Jurkat, Clone E6-1 (cell line): Measurements from ENCODE around the gene LCN2.
"Not testable (repeated sequence)": the region's sequence is repeated elsewhere in the genome, so short reads cannot be mapped to it uniquely, and the experiment has no call there.

Experiments used
- DNase-seq: peaks from one replicate; pipeline ENCODE4 v3.0.0-alpha.2; 2011; ENCODE audit warnings: low read depth, low spot score
- H3K4me3 ChIP-seq: 2 replicates; pipeline ENCODE4 v1.5.1; 2011; ENCODE audit warnings: mild to moderate bottlenecking, low read length, control low read depth, moderate library complexity

The LCN2 gene

DNA sequence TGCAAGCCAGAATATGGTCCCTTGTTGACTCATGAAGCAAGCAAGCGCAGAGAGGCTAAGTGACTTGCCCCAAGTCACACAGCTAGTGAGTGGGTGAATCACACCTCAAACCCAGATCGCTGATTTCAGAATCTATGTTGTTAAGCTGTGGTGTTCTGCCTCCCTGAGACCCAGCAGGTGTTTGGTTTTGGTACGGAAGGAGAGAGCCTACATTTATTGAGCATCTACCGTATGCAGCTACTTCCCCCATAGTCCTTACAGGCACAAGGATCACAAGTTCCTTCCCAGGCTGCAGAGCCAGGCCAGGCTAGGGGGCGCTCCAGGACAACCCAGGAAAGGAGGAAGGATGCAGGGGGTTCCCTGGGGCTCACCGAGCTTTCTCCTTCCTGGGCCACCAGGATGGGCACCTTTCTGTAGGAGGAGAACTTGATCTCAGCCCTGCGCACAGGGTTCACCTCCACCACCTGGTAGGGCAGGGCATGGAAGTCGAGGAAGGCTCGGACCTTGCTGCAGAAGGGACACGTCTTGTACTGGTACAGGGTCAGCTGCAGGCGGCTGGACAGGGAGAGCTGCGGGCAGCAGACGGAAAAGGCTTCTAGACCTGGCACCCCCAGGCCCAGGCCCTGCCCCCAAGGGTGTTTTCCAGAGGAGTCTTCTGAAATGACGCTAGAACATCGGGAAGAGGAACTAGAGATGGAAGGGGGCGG, 24.2 kb upstream of the LCN2 start:
- DNase-seq, result no peak
- H3K4me3 ChIP-seq, result no peak overlapping the region

DNA sequence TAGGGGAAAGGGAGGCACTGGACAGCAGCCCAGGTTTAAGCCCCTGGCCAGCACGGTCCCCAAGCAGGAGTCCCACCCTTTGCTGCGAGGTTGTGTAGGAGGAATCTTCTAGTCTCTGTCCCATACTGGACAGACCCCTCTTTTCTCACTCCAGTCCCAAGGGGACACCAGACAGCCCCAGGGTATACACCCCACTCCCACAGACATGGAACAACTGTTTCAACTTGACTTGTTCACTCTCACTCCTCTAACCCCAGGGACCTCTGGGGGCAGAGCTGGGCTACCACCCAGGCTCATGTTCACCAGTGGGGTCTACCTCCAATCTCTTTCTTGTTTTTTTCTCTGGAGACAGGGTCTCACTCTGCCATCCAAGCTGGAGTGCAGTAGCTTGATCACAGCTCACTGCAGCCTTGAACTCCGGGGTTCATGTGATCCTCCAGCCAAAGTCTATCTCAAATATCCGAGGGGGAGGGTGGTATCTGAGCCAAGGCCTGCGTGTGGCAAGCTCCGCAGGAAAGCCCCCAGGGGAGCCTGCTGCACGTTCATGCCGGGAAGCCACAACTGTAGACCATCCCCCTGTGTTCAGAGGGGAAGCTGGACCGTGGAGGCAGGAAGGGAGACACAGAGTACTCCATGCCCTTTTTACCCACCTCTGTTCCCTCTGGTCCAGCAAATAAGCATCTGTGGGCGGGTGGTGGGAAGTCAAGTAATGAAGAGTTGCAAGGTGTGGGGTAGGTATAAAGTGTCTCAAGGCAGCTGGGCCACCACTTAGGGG, 23.5 kb upstream of the LCN2 start:
- DNase-seq, result no peak
- H3K4me3 ChIP-seq, result peak overlapping the region; percentile 91

- H3K4me3 ChIP-seq, result peak within 1 kb of the TSS; percentile 91
- peak; percentile 61 for DNase-seq
These were observed 21.7 kb upstream of the LCN2 start, which contains the start of gene PTGES2 for GRCh38 chr9:128127568-128127989. TSS of gene PTGES2 (minus strand) at chr9:128127729. CDS start at chr9:128127717, 12 bp downstream.

- peak overlapping the region; percentile 91 for H3K4me3 ChIP-seq
- DNase-seq, result peak; percentile 93
These were observed 21.0 kb upstream of the LCN2 start for GRCh38 chr9:128127990-128128835.

DNA sequence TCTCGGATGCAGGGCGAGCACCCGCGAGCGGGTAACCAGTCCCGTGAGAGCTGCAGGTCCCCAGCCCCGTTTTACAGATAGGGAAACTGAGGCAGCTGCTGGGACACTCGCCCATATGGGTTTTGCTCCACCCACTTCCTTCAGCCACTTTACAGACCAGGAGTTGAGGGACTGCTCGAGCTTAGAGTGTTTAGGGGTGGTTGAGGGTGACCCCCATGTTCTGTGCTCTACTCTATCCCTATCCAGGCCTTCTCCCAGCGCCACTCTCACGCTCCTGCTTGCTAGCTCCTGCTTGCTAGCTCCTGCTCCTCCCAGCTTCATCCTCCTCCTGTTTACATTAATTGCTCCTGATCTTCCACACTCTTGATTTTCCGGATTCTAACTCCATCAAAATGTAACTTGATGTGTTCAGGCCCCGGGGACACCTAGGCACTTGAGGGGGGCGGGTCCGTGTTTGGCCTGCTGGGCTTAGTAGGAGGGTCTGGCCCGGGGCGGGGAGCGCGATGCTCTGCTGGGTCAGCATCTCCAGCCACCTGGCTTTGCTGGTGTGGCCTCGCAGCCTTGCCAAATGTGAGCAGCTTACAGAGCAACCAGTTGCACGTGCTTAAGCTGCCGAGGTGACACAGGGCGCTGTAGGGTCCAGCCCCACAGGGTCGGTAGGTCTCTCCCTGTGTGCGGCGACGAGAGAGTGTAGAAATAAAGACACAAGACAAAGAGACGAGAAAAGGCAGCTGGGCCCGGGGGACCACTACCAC, 20.2 kb upstream of the LCN2 start:
- peak overlapping the region; percentile 91 for H3K4me3 ChIP-seq
- DNase-seq, result no peak

DNA sequence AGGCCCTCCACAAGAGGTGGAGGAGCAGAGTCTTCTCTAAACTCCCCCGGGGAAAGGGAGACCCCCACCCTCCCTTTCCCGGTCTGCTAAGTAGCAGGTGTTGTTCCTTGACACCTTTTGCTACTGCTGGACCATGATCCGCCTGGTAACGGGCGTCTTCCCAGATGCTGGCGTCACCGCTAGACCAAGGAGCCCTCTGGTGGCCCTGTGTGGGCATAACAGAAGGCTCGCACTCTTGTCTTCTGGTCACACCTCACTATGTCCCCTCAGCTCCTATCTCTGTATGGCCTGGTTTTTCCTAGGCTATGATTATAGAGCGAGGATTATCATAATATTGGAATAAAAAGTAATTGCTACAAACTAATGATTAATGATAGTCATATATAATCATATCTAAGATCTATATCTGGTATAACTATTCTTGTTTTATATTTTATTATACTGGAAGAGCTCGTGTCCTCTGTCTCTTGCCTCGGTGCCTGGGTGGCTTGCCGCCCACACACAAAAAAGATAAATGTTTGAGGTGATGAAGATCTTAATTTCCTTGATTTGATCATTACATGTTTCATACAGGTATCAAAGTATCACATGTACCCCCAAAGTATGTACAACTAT, 19.2 kb upstream of the LCN2 start:
- not testable (repeated sequence) for H3K4me3 ChIP-seq, DNase-seq

DNA sequence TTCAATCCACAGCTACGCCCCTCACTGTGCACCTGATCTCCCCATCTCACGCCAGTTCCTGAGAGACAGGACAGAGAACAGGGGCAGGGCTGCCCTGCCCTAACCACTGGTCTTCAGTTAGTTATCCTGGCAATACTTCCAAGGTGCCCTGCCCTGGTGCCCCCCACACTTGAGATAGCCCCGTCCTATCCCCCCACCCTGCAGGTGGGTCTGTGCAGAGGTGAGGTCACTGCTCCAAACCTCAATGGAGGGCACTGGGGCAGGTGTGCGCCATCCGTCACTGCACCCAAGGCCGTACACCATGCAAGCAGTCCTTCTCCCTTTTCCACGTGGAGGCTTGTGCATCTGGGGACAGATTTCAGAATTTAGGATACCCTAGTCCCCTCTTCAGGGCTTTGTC, 18.6 kb upstream of the LCN2 start:
- DNase-seq, H3K4me3 ChIP-seq: not testable (repeated sequence)

GRCh38 chr9:128131346-128131745, 17.9 kb upstream of the LCN2 start:
- not testable (repeated sequence) for H3K4me3 ChIP-seq, DNase-seq

- DNase-seq, H3K4me3 ChIP-seq: not testable (repeated sequence)
These were observed 17.1 kb upstream of the LCN2 start for GRCh38 chr9:128132139-128132538.

GRCh38 chr9:128135561-128135960, 13.7 kb upstream of the LCN2 start:
- H3K4me3 ChIP-seq, DNase-seq: not testable (repeated sequence)

GRCh38 chr9:128136816-128137793, 12.1 kb upstream of the LCN2 start:
- DNase-seq, result no peak
- no peak overlapping the region for H3K4me3 ChIP-seq

- DNase-seq, result no peak
These were observed 11.3 kb upstream of the LCN2 start for GRCh38 chr9:128138001-128138400.

GRCh38 chr9:128139621-128140020, 9.6 kb upstream of the LCN2 start:
- no peak overlapping the region for H3K4me3 ChIP-seq
- DNase-seq, result no peak

More at GRCh38 chr9:128138001-128138400, 11.3 kb upstream of the LCN2 start:
- no peak overlapping the region for H3K4me3 ChIP-seq

DNA sequence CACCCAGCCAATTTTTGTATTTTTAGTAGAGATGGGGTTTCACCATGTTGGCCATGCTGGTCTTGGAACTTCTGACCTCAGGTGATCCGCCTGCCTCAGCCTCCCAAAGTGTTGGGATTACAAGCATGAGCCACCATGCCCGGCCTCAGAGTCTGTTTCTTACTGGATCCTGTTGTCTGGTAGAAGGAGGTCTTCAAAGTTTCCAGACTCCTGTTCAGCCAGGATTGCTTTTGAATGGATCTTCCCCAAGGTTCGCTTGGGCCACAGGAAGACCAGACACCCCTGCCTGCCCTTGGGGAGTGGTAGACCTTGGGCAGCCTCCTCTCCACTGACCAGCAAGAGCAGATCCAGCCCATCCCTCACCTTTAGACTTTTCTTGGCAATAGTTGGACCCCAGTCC, 7.6 kb upstream of the LCN2 start:
- no peak overlapping the region for H3K4me3 ChIP-seq
- no peak for DNase-seq

GRCh38 chr9:128142061-128142460, 7.2 kb upstream of the LCN2 start:
- peak overlapping the region; percentile 5; the same call in 1 of the 2 replicates for H3K4me3 ChIP-seq
- DNase-seq, result peak; percentile 70

DNA sequence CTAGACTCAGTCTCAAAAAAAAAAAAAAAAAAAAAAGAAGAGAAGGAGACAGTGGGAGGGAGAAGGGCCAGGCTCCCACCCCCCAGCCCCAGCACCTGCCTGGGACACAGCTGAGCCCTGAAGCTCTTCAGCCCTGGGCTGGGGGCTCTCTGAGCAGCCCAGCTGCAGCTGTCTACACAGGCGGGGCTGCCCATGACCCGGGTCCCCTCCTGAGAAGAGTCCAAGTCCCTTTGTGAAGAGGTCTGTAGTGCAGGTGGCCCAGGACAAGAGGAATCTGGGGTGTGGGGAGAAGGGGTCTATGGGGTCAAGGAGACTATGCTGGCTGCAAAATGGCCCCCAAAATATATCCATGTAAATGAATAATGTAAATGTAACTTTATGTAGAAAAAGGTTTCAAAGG, 6.7 kb upstream of the LCN2 start:
- no peak for DNase-seq
- H3K4me3 ChIP-seq, result no peak overlapping the region

GRCh38 chr9:128143525-128144238, 5.6 kb upstream of the LCN2 start:
- DNase-seq, result no peak
- no peak overlapping the region for H3K4me3 ChIP-seq
